Neutrophil (primary cell): Measurements from ENCODE around the gene FLNC.

Source experiments
- H3K27ac ChIP-seq: fragments of 200-600 bp; sonication (generic); 2 replicates; pipeline ENCODE4 v1.5.1; 2016; ENCODE audit warnings: mild to moderate bottlenecking, moderate library complexity
- H3K27me3 ChIP-seq: fragments of 200-600 bp; sonication (generic); 2 replicates; pipeline ENCODE4 v1.6.0; 2016; ENCODE audit warnings: mild to moderate bottlenecking
- H3K36me3 ChIP-seq: fragments of 200-600 bp; sonication (generic); 2 replicates; pipeline ENCODE4 v1.5.1; 2017
- H3K4me1 ChIP-seq, 2 experiments: fragments of 200-600 bp in 1 of 2; sonication (generic) in 1 of 2; 1 replicate in 1 of 2; 2 replicates in 1 of 2; pipeline versions ENCODE4 v1.5.1 to v1.6.1; 2013 to 2016; ENCODE audit warnings: low read depth in 1 of 2, low read length in 1 of 2, mild to moderate bottlenecking in 1 of 2, moderate library complexity in 1 of 2; ENCODE audit not compliant: control insufficient read depth in 1 of 2, insufficient read depth in 1 of 2
- H3K4me3 ChIP-seq, 2 experiments: fragments of 200-600 bp in 1 of 2; sonication (generic) in 1 of 2; 1 replicate in 1 of 2; 2 replicates in 1 of 2; pipeline ENCODE4 v1.5.1; 2013 to 2016; ENCODE audit warnings: low read depth in 1 of 2, low read length in 1 of 2, mild to moderate bottlenecking in 1 of 2, moderate library complexity in 1 of 2
- H3K9me3 ChIP-seq: fragments of 200-600 bp; sonication (generic); 2 replicates; pipeline ENCODE4 v1.5.1; 2016
- CTCF ChIP-seq: fragments of 200-600 bp; sonication (generic); IDR thresholded peaks from 2 replicates; pipeline ENCODE4 v1.5.1; 2016; ENCODE audit warnings: antibody characterized with exemption

FLNC gene

GRCh38 chr7:128845475-128845874 is 15.3 kb downstream of the FLNC start:
- Histone ChIP-seq H3K27ac (no peak overlapping the region), H3K27me3 (no peaks in the 10 kb centered on the region), H3K4me3 (no peak overlapping the region), H3K9me3 (no peaks in the 10 kb centered on the region), H3K36me3 (no peaks in the 10 kb centered on the region), H3K4me1 (no peaks in the 10 kb centered on the region)
- TF ChIP-seq CTCF, result no peak

GRCh38 chr7:128845987-128846386 is 15.8 kb downstream of the FLNC start:
- Histone ChIP-seq H3K9me3 (no peaks in the 10 kb centered on the region), H3K27me3 (no peaks in the 10 kb centered on the region), H3K4me3 (no peak overlapping the region), H3K4me1 (no peaks in the 10 kb centered on the region), H3K27ac (no peak overlapping the region), H3K36me3 (no peaks in the 10 kb centered on the region)
- no peak for TF ChIP-seq CTCF

- no peak for TF ChIP-seq CTCF
- no peaks in the 10 kb centered on the region for H3K4me1 ChIP-seq
- H3K36me3 ChIP-seq, result no peaks in the 10 kb centered on the region
- H3K4me3 ChIP-seq, result no peak overlapping the region
- H3K27me3 ChIP-seq, result no peaks in the 10 kb centered on the region
- H3K9me3 ChIP-seq, result no peaks in the 10 kb centered on the region
- H3K27ac ChIP-seq, result no peak overlapping the region
Observed at GRCh38 chr7:128846781-128847444, 16.7 kb downstream of the FLNC start.

- Histone ChIP-seq H3K9me3 (no peaks in the 10 kb centered on the region), H3K27ac (no peak overlapping the region), H3K4me1 (no peaks in the 10 kb centered on the region), H3K27me3 (no peaks in the 10 kb centered on the region), H3K36me3 (no peaks in the 10 kb centered on the region), H3K4me3 (no peak overlapping the region)
- TF ChIP-seq CTCF, result no peak
Observed at GRCh38 chr7:128847721-128848211, 17.6 kb downstream of the FLNC start.

DNA sequence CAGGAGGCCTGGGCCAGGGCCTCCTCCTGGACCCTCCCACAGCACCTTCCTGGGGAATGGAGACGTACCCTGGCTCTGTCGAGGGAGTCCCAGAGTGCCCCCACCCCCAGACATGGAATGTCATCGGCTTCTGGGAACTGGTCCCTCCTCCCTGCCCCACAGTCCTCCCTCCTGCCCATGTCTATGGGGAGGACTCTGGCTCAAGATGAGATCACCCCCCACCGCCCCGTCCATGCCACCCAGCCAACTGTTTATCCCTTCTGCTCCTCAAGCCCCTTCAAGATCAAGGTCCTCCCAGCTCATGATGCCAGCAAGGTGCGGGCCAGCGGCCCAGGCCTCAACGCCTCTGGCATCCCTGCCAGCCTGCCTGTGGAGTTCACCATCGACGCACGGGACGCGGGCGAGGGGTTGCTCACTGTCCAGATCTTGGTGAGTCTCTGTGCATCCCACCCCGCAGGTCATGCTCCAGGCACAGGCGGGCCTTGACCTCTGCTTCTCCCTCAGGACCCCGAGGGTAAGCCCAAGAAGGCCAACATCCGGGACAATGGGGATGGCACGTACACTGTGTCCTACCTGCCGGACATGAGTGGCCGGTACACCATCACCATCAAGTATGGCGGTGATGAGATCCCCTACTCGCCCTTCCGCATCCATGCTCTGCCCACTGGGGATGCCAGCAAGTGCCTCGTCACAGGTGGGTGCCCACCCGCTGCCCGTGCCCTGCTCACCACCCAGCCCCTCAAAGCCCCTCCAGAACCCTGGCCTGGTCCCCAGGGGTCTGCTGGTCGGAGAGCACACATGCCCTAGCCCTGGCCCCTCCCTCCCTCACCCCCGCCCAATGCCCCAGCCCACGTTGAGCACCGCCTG is 18.3 kb downstream of the FLNC start:
- no peaks in the 10 kb centered on the region for H3K9me3 ChIP-seq
- H3K4me3 ChIP-seq, result no peak overlapping the region
- H3K27me3 ChIP-seq, result peaks cover under 1% of the 10 kb centered on the region
- no peak for TF ChIP-seq CTCF
- H3K36me3 ChIP-seq, result no peaks in the 10 kb centered on the region
- H3K4me1 ChIP-seq, result no peaks in the 10 kb centered on the region
- no peak overlapping the region for H3K27ac ChIP-seq
